Ovary (tissue), 3 donors: ENCODE results near the gene ARNT2.

Source experiments
- EP300 ChIP-seq: sonication (generic); formaldehyde crosslinking; IDR thresholded peaks from one replicate; pipeline ENCODE4 v1.6.1; 2017; ENCODE audit warnings: antibody characterized with exemption
- TF ChIP-seq, protein P1 (sequence below), 3 donors: fragments of 450-650 bp in 2 of 3; fragments of 200-600 bp in 1 of 3; IDR thresholded peaks; one replicate each; pipeline versions ENCODE4 v1.5.1 to v1.8.0; 2016 to 2022; ENCODE audit warnings: antibody characterized with exemption in 3 of 3, mild to moderate bottlenecking in 1 of 3
- donor health status: DM: no; HTN: no; CAD: no.

DNA sequence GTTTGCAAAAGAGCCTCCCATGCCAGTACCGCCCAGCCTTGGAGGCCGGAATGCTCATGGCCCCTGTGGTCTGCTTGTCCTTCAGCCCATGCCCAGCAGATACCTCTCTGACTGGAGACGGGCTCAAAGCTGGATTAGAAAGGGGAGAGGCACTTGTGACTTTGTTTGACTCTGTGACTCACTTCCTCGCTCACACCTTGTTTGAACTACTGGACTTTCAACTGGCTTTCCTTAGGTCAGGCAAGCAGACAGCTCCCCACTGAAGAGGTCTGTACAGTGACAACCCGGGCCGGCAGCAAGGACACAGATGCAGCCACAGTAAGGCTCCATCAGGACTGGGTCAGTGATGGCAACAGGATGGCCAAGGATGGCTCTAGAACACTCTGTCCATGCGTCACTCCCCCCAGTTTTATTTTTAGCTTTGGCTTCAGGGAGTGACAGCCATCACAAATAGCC is 192.4 kb downstream of the ARNT2 start:
- TF ChIP-seq EP300, result no peak
- TF ChIP-seq, protein P1, sequence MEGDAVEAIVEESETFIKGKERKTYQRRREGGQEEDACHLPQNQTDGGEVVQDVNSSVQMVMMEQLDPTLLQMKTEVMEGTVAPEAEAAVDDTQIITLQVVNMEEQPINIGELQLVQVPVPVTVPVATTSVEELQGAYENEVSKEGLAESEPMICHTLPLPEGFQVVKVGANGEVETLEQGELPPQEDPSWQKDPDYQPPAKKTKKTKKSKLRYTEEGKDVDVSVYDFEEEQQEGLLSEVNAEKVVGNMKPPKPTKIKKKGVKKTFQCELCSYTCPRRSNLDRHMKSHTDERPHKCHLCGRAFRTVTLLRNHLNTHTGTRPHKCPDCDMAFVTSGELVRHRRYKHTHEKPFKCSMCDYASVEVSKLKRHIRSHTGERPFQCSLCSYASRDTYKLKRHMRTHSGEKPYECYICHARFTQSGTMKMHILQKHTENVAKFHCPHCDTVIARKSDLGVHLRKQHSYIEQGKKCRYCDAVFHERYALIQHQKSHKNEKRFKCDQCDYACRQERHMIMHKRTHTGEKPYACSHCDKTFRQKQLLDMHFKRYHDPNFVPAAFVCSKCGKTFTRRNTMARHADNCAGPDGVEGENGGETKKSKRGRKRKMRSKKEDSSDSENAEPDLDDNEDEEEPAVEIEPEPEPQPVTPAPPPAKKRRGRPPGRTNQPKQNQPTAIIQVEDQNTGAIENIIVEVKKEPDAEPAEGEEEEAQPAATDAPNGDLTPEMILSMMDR (IDR thresholded peaks at IDR 0.05), result no peak
